ENCODE measurements around the gene ACSL6.

- TF ChIP-seq ZNF138 (tag by site-specific recombination; IDR thresholded peaks at IDR 0.05; ENCODE audit: borderline replicate concordance) (no peak), CTCF (tag by site-specific recombination; IDR thresholded peaks at IDR 0.05) (no peak), ZNF354C (tag by site-specific recombination; IDR thresholded peaks at IDR 0.05; ENCODE audit: borderline replicate concordance, low read depth) (no peak), MZF1 (tag by site-specific recombination; IDR thresholded peaks at IDR 0.05; ENCODE audit: borderline replicate concordance) (no peak), ZNF280D (tag by site-specific recombination; IDR thresholded peaks at IDR 0.05) (no peak)
Observed at GRCh38 chr5:131974622-131974955, 36.9 kb downstream of the ACSL6 start.

Measured in HEK293 (cell line).